Breast epithelium (tissue), 4 donors: ENCODE measurements around the gene URB2. TPM values are rescaled to one million over a fixed set of nuclear protein-coding genes. Genes with fewer than 3 reads are reported as not detected.

Experiments
- DNase-seq, 2 donors: peaks; one replicate each; pipeline ENCODE4 v3.0.0-alpha.2; 2019; ENCODE audit warnings: low spot score in 2 of 2
- H3K27ac ChIP-seq, 2 donors: fragments of 200-600 bp; sonication (generic) in 1 of 2; one replicate each; pipeline ENCODE4 v1.5.1; 2016 to 2019; ENCODE audit warnings: mild to moderate bottlenecking in 1 of 2
- H3K27me3 ChIP-seq, 2 donors: fragments of 200-600 bp; sonication (generic) in 1 of 2; one replicate each; pipeline versions ENCODE4 v1.5.1 to v1.6.0; 2017 to 2019; ENCODE audit warnings: control low read depth in 1 of 2, mild to moderate bottlenecking in 1 of 2
- H3K36me3 ChIP-seq: fragments of 200-600 bp; one replicate; pipeline ENCODE4 v1.5.1; 2019
- H3K4me1 ChIP-seq, 2 donors: fragments of 200-600 bp; sonication (generic); one replicate each; pipeline ENCODE4 v1.5.1; 2016 to 2019; ENCODE audit warnings: control low read depth in 1 of 2
- H3K4me3 ChIP-seq, 3 donors: fragments of 200-600 bp; sonication (generic); 1 replicate in 2 of 3; 2 replicates in 1 of 3; pipeline ENCODE4 v1.5.1; 2016 to 2019; ENCODE audit warnings: mild to moderate bottlenecking in 3 of 3, moderate library complexity in 2 of 3
- H3K9me3 ChIP-seq, 2 donors: fragments of 200-600 bp; sonication (generic) in 1 of 2; one replicate each; pipeline ENCODE4 v1.5.1; 2016 to 2019; ENCODE audit warnings: control low read depth in 1 of 2
- CTCF ChIP-seq, 3 donors: fragments of 450-650 bp; IDR thresholded peaks; one replicate each; pipeline ENCODE4 v1.5.1; 2016 to 2017; ENCODE audit warnings: antibody characterized with exemption in 3 of 3, mild to moderate bottlenecking in 3 of 3, moderate library complexity in 3 of 3
- POLR2A ChIP-seq: fragments of 450-650 bp; IDR thresholded peaks from one replicate; pipeline ENCODE4 v1.6.1; 2016; ENCODE audit warnings: antibody characterized with exemption, mild to moderate bottlenecking, moderate library complexity
- POLR2AphosphoS5 ChIP-seq, 3 donors: sonication (generic); formaldehyde crosslinking; IDR thresholded peaks; one replicate each; pipeline ENCODE4 v1.6.1; 2017; ENCODE audit warnings: antibody characterized with exemption in 3 of 3
- intact Hi-C: fragments of 100-400 bp; cut with DNase I; formaldehyde crosslinking; loops from one replicate; pipeline ENCODE4 v1.15.1; 2023; ENCODE audit warnings: low total_unique reads
- total RNA-seq, 3 donors: library from RNA; depleted of rRNA; stranded (reverse); fragments of >200 nt; gene quantifications; one replicate each; pipeline ENCODE4 v1.1.0, GENCODE V29; 2016

The URB2 gene
- total RNA-seq, 3 donors from 2014 or later: 9.3 to 14.1 (median 12.7) TPM

- Histone ChIP-seq H3K36me3 (no peaks in the 10 kb centered on the region), H3K9me3 (no peaks in the 10 kb centered on the region), H3K27me3 (no peaks in the 10 kb centered on the region), H3K27ac (peak overlapping the region; percentile 80 to 96), H3K4me1 (peaks cover 0 to 17% of the 10 kb centered on the region in 2 donors), H3K4me3 (peak overlapping the region; percentile 78 to 96 (median 93))
- TF ChIP-seq POLR2A: no peak
- DNase-seq: peak in 1 of 2 donors; percentile 25
- intact Hi-C loops: loop anchor here (10.0 kb wide), 1 partner anchor 70 kb away; the partner anchor contains the start of gene ABCB10
Measured at GRCh38 chr1:229625071-229625914, 754 bp upstream of the URB2 start.

- H3K27me3 ChIP-seq: no peaks in the 10 kb centered on the region
- no peak for DNase-seq
- H3K4me1 ChIP-seq: peaks cover 0 to 17% of the 10 kb centered on the region in 2 donors
- H3K4me3 ChIP-seq: peak overlapping the region; percentile 78 to 96 (median 93)
- H3K27ac ChIP-seq: no peak overlapping the region
- no peaks in the 10 kb centered on the region for H3K9me3 ChIP-seq
- no peaks in the 10 kb centered on the region for H3K36me3 ChIP-seq
- intact Hi-C loops: loop anchor here (10.0 kb wide), 1 partner anchor 72 kb away; the partner anchor contains the start of gene ABCB10
- no peak for TF ChIP-seq POLR2AphosphoS5 (IDR thresholded peaks at IDR 0.05)
- TF ChIP-seq POLR2A: no peak
- no peak for TF ChIP-seq CTCF (IDR thresholded peaks at IDR 0.05)
Measured at GRCh38 chr1:229627003-229627402, 956 bp downstream of the URB2 start.

GRCh38 chr1:229629261-229629660 lies 3.2 kb downstream of the URB2 start:
- Histone ChIP-seq H3K27ac (no peak overlapping the region), H3K36me3 (no peaks in the 10 kb centered on the region), H3K4me1 (peaks cover 0 to 13% of the 10 kb centered on the region in 2 donors), H3K4me3 (no peak overlapping the region), H3K9me3 (no peaks in the 10 kb centered on the region), H3K27me3 (no peaks in the 10 kb centered on the region)
- intact Hi-C loops: loop anchor here (10.0 kb wide), 1 partner anchor 74 kb away; the partner anchor contains the start of gene ABCB10
- no peak for TF ChIP-seq POLR2A
- TF ChIP-seq CTCF (IDR thresholded peaks at IDR 0.05): no peak
- no peak for TF ChIP-seq POLR2AphosphoS5 (IDR thresholded peaks at IDR 0.05)
- DNase-seq: no peak

GRCh38 chr1:229631148-229631547 lies 5.1 kb downstream of the URB2 start:
- intact Hi-C loops: loop anchor here (10.0 kb wide), 1 partner anchor 654 kb away; no protein-coding TSS in a partner anchor
- Histone ChIP-seq H3K27me3 (no peaks in the 10 kb centered on the region), H3K36me3 (no peaks in the 10 kb centered on the region), H3K4me3 (no peak overlapping the region), H3K27ac (no peak overlapping the region), H3K9me3 (no peaks in the 10 kb centered on the region), H3K4me1 (peaks cover 0 to 7% of the 10 kb centered on the region in 2 donors)
- no peak for TF ChIP-seq CTCF (IDR thresholded peaks at IDR 0.05)
- TF ChIP-seq POLR2AphosphoS5 (IDR thresholded peaks at IDR 0.05): no peak
- TF ChIP-seq POLR2A: no peak
- no peak for DNase-seq

GRCh38 chr1:229631966-229632365 lies 5.9 kb downstream of the URB2 start:
- no peaks in the 10 kb centered on the region for H3K27me3 ChIP-seq
- H3K9me3 ChIP-seq: no peaks in the 10 kb centered on the region
- H3K4me1 ChIP-seq: peaks cover 0 to 3% of the 10 kb centered on the region in 2 donors
- H3K27ac ChIP-seq: no peak overlapping the region
- H3K4me3 ChIP-seq: no peak overlapping the region
- H3K36me3 ChIP-seq: no peaks in the 10 kb centered on the region
- no peak for TF ChIP-seq POLR2A
- TF ChIP-seq POLR2AphosphoS5 (IDR thresholded peaks at IDR 0.05): no peak
- TF ChIP-seq CTCF (IDR thresholded peaks at IDR 0.05): no peak
- intact Hi-C loops: loop anchor here (10.0 kb wide), 1 partner anchor 653 kb away; no protein-coding TSS in a partner anchor
- DNase-seq: no peak
